ENCODE results near the gene FHOD1. TPM values are rescaled to one million over a fixed set of nuclear protein-coding genes. Genes with fewer than 3 reads are reported as not detected.

Gene FHOD1
- total and polyA plus RNA-seq, 2 of the 13 experiments (the other 11 are each of a cell fraction or from before 2014, with no cell fraction given), result 20.0 to 20.8 TPM

- Histone ChIP-seq H3K4me3 (replicated peaks in 1 of 3; ENCODE audit: insufficient read depth in 1 of 3, low read depth in 2 of 3, low read length in 3 of 3) (peak within 1 kb of the TSS; percentile 97 to 100 (median 98)), H3K4me2 (ENCODE audit: low read depth, low read length) (peak within 1 kb of the TSS; percentile 99), H3K79me2 (ENCODE audit: insufficient read depth, low read length) (peaks cover 17% of the 10 kb centered on the region), H3K9ac (ENCODE audit: insufficient read depth, low read depth, low read length) (peak within 1 kb of the TSS; percentile 98), H3K27me3 (ENCODE audit: control insufficient read depth in 1 of 2, insufficient read depth in 2 of 2, low read length in 2 of 2) (peaks cover 0 to 4% of the 10 kb centered on the region in 2 experiments; a peak in 1 of 5 replicates), H2AFZ (ENCODE audit: low read length) (no peak within 1 kb of the TSS), H3K27ac (ENCODE audit: extremely low read length, insufficient read depth, low read length) (peak within 1 kb of the TSS; percentile 55), H3K9me3 (ENCODE audit: low read length) (no peaks in the 10 kb centered on the region), H3K4me1 (ENCODE audit: insufficient read depth, low read length) (peaks cover 34% of the 10 kb centered on the region), H4K20me1 (ENCODE audit: insufficient read depth, low read length) (no peaks in the 10 kb centered on the region; the same call in 1 of the 2 replicates), H3K36me3 (replicated peaks in 1 of 2; ENCODE audit: control insufficient read depth in 1 of 2, insufficient read depth in 2 of 2, low read length in 2 of 2) (peaks cover 27 to 40% of the 10 kb centered on the region in 2 experiments)
- in situ Hi-C loops (cut with HindIII; ENCODE audit: extremely low pct_ligation_motif_present, low pct_unique_long_range_greater_than_20kb) (no loop called here), intact Hi-C loops (cut with micrococcal nuclease; ENCODE audit: unreplicated experiment) (loop anchor here (1.0 to 5.0 kb wide), 2 partner anchors 20 to 40 kb away; partner anchors contain the start of gene FHOD1)
- POLR2A ChIA-PET, result interaction anchor here (0.6 to 3.2 kb wide), 22 partner anchors 9 to 335 kb away, joined by 3 to 71 read pairs (median 4); partner anchors contain the start of genes ATP6V0D1, ELMO3, FHOD1 and NOL3
- ATAC-seq, result peak; percentile 96
- WGBS (ENCODE audit: low lambda C conversion rate), result 1% methylated on average over 34 of the region's 46 CpGs
- peak; percentile 99 for FAIRE-seq
- BruUV-seq (replicated peaks), result no TSS peak
- CTCF ChIA-PET (ENCODE audit: low intra/inter-chr PET ratio, low total read pairs), result no interaction called here
- peak; percentile 99 for DNase-seq (ENCODE audit: low spot score)
- TF ChIP-seq HHEX (CRISPR knock-in tag; IDR thresholded peaks at IDR 0.05) (0 out of 2 replicates have a peak, but pooled peaks have one; percentile 31), E2F1 (CRISPR knock-in tag; IDR thresholded peaks at IDR 0.05) (peak; percentile 75; the same call in 1 of the 2 replicates), TRAFD1 (CRISPR knock-in tag; IDR thresholded peaks at IDR 0.05; ENCODE audit: borderline replicate concordance) (no peak), ZNF660 (CRISPR knock-in tag; IDR thresholded peaks at IDR 0.05; ENCODE audit: borderline replicate concordance, low read depth) (no peak), FOXP1 (IDR thresholded peaks at IDR 0.05) (no peak), FOXP1 (CRISPR knock-in tag; IDR thresholded peaks at IDR 0.05) (peak; percentile 52), FOXM1 (CRISPR knock-in tag; IDR thresholded peaks at IDR 0.05) (no peak), ZNF546 (CRISPR knock-in tag; conservative IDR thresholded peaks at IDR 0.05) (0 out of 2 replicates have a peak, but pooled peaks have one; percentile 51), TCF7 (IDR thresholded peaks at IDR 0.05; ENCODE audit: low read depth) (no peak), ZNF550 (CRISPR knock-in tag; IDR thresholded peaks at IDR 0.05; ENCODE audit: borderline replicate concordance) (0 out of 2 replicates have a peak, but pooled peaks have one; percentile 58)
- TF ChIP-seq, protein P1, sequence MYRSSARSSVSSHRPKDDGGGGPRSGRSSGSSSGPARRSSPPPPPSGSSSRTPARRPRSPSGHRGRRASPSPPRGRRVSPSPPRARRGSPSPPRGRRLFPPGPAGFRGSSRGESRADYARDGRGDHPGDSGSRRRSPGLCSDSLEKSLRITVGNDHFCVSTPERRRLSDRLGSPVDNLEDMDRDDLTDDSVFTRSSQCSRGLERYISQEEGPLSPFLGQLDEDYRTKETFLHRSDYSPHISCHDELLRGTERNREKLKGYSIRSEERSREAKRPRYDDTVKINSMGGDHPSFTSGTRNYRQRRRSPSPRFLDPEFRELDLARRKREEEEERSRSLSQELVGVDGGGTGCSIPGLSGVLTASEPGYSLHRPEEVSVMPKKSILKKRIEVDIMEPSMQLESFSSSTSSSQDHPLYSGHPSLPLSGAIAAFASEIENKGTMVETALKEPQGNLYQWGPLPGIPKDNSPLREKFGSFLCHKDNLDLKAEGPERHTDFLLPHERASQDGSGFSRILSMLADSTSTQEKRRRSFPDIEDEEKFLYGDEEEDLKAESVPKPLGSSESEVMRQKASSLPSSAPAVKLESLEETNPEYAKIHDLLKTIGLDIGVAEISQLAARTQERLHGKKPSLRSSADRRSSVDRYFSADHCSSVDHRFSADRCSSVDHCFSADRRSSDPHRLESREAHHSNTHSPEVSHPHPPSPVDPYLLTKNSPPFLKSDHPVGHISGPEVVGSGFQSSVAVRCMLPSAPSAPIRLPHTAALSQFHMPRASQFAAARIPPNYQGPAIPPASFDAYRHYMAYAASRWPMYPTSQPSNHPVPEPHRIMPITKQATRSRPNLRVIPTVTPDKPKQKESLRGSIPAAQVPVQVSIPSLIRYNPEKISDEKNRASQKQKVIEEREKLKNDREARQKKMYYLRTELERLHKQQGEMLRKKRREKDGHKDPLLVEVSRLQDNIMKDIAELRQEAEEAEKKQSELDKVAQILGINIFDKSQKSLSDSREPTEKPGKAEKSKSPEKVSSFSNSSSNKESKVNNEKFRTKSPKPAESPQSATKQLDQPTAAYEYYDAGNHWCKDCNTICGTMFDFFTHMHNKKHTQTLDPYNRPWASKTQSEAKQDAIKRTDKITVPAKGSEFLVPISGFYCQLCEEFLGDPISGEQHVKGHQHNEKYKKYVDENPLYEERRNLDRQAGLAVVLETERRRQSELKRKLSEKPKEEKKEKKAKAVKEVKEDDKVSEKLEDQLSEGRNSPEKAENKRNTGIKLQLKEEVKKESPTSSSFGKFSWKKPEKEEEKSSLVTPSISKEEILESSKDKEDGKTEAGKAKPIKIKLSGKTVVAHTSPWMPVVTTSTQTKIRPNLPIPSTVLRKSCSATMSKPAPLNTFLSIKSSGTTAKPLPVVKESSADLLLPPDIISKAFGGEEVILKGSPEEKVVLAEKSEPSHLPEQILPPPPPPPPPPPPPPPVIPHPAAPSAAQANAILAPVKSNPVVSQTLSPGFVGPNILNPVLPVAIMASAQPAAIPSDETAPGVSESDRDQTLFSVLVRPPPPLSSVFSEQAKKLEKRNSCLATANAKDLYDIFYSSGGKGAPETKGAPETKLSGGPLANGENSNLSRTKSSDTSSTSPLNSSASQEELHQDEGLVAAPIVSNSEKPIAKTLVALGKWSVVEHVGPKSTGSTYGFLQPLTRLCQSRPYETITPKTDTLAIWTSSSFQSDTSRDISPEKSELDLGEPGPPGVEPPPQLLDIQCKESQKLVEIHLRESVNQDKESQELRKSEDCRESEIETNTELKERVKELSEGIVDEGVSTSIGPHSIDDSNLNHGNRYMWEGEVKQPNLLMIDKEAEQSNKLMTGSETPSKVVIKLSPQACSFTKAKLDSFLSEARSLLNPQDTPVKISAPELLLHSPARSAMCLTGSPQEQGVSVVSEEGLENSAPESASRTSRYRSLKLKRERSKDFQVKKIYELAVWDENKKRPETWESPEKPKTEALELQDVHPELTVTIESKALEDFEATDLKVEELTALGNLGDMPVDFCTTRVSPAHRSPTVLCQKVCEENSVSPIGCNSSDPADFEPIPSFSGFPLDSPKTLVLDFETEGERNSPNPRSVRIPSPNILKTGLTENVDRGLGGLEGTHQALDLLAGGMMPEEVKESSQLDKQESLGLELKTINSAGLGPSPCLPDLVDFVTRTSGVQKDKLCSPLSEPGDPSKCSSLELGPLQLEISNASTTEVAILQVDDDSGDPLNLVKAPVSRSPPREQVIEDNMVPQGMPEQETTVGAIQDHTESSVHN (CRISPR knock-in tag; IDR thresholded peaks at IDR 0.05), result peak; percentile 38; the same call in 1 of the 2 replicates
Observed at GRCh38 chr16:67226804-67227566, 20.3 kb downstream of the FHOD1 start, which contains the start of gene TMEM208. Gene TMEM208 (plus strand): TSS chr16:67227130. CDS start chr16:67227219, 89 bp downstream.
